ENCODE results near the gene SAP30. TPM values are rescaled to one million over a fixed set of nuclear protein-coding genes. Genes with fewer than 3 reads are reported as not detected.

The SAP30 gene
- polyA plus RNA-seq, 1 donor (not counting 4 experiments of a cell fraction or from before 2014, with no cell fraction given), result 12.9 TPM

GRCh38 chr4:173343832-173344397, 26.8 kb upstream of the SAP30 start:
- Histone ChIP-seq H3K27me3 (ENCODE audit: control insufficient read depth, extremely low read depth, insufficient read depth, low read length) (no peaks in the 10 kb centered on the region), H4K20me1 (ENCODE audit: control insufficient read depth, extremely low read depth, insufficient read depth, low read length) (no peaks in the 10 kb centered on the region), H3K9ac (ENCODE audit: control insufficient read depth, extremely low read depth, insufficient read depth, low read length) (no peak overlapping the region), H3K27ac (ENCODE audit: control insufficient read depth, insufficient read depth, low read length) (no peak overlapping the region), H3K4me2 (ENCODE audit: control insufficient read depth, extremely low read depth, insufficient read depth, low read depth, low read length) (no peak overlapping the region), H3K9me1 (ENCODE audit: control insufficient read depth, extremely low read depth, insufficient read depth, low read length) (no peaks in the 10 kb centered on the region), H3K79me2 (ENCODE audit: control insufficient read depth, insufficient read depth, low read length) (no peaks in the 10 kb centered on the region), H3K9me3 (ENCODE audit: control insufficient read depth, low read depth, low read length) (no peaks in the 10 kb centered on the region), H3K4me1 (ENCODE audit: control insufficient read depth, extremely low read depth, insufficient read depth, low read length) (no peaks in the 10 kb centered on the region), H3K36me3 (ENCODE audit: control insufficient read depth in 2 of 2, extremely low read depth in 1 of 2, insufficient read depth in 2 of 2, low read length in 2 of 2) (no peaks in the 10 kb centered on the region), H2AFZ (ENCODE audit: control insufficient read depth, low read length) (no peak overlapping the region), H3K4me3 (ENCODE audit: control insufficient read depth in 2 of 3, extremely low read depth in 1 of 3, insufficient read depth in 2 of 3, low read depth in 1 of 3, low read length in 3 of 3) (no peak overlapping the region)
- DNase-seq (ENCODE audit: low read depth, low spot score) (no peak), FAIRE-seq (no peak)
- dilution Hi-C loops (cut with MboI; ENCODE audit: extremely low pct_ligation_motif_present, low sequenced_read_pairs), result no loop called here
- TF ChIP-seq CTCF (optimal IDR thresholded peaks at IDR 0.05 in 1 of 3, IDR thresholded peaks at IDR 0.05 in 1 of 3, conservative IDR thresholded peaks at IDR 0.05 in 1 of 3; ENCODE audit: extremely low read depth in 1 of 3, insufficient read depth in 2 of 3, low read length in 3 of 3) (no peak), EZH2 (IDR thresholded peaks at IDR 0.05; ENCODE audit: low read length) (no peak)

- H3K4me3 ChIP-seq (ENCODE audit: control insufficient read depth in 2 of 3, extremely low read depth in 1 of 3, insufficient read depth in 2 of 3, low read depth in 1 of 3, low read length in 3 of 3), result no peak overlapping the region
- no peaks in the 10 kb centered on the region for H3K9me3 ChIP-seq (ENCODE audit: control insufficient read depth, low read depth, low read length)
- H3K9ac ChIP-seq (ENCODE audit: control insufficient read depth, extremely low read depth, insufficient read depth, low read length), result no peak overlapping the region
- no peak for TF ChIP-seq CTCF (optimal IDR thresholded peaks at IDR 0.05 in 1 of 3, IDR thresholded peaks at IDR 0.05 in 1 of 3, conservative IDR thresholded peaks at IDR 0.05 in 1 of 3; ENCODE audit: extremely low read depth in 1 of 3, insufficient read depth in 2 of 3, low read length in 3 of 3)
- no peak for TF ChIP-seq EZH2 (IDR thresholded peaks at IDR 0.05; ENCODE audit: low read length)
- no peaks in the 10 kb centered on the region for H3K79me2 ChIP-seq (ENCODE audit: control insufficient read depth, insufficient read depth, low read length)
- no peak for DNase-seq (ENCODE audit: low read depth, low spot score)
- H3K4me2 ChIP-seq (ENCODE audit: control insufficient read depth, extremely low read depth, insufficient read depth, low read depth, low read length), result no peak overlapping the region
- H2AFZ ChIP-seq (ENCODE audit: control insufficient read depth, low read length), result peak overlapping the region; percentile 24
- no peaks in the 10 kb centered on the region for H3K9me1 ChIP-seq (ENCODE audit: control insufficient read depth, extremely low read depth, insufficient read depth, low read length)
- FAIRE-seq, result no peak
- H4K20me1 ChIP-seq (ENCODE audit: control insufficient read depth, extremely low read depth, insufficient read depth, low read length), result no peaks in the 10 kb centered on the region
- dilution Hi-C loops (cut with MboI; ENCODE audit: extremely low pct_ligation_motif_present, low sequenced_read_pairs), result no loop called here
- H3K36me3 ChIP-seq (ENCODE audit: control insufficient read depth in 2 of 2, extremely low read depth in 1 of 2, insufficient read depth in 2 of 2, low read length in 2 of 2), result no peaks in the 10 kb centered on the region
- H3K27ac ChIP-seq (ENCODE audit: control insufficient read depth, insufficient read depth, low read length), result no peak overlapping the region
- no peaks in the 10 kb centered on the region for H3K4me1 ChIP-seq (ENCODE audit: control insufficient read depth, extremely low read depth, insufficient read depth, low read length)
- no peaks in the 10 kb centered on the region for H3K27me3 ChIP-seq (ENCODE audit: control insufficient read depth, extremely low read depth, insufficient read depth, low read length)
Measured at GRCh38 chr4:173345648-173346047, 25.1 kb upstream of the SAP30 start.

Measured in keratinocyte (primary cell).